Tibial nerve (tissue), 4 donors: ENCODE measurements around the gene TMEM243. TPM values are rescaled to one million over a fixed set of nuclear protein-coding genes. Genes with fewer than 3 reads are reported as not detected.

Source experiments
- DNase-seq, 2 donors: peaks; one replicate each; pipeline ENCODE4 v3.0.0-alpha.2; 2019; ENCODE audit warnings: low spot score in 2 of 2
- H3K27ac ChIP-seq, 4 donors: fragments of 200-600 bp; sonication (generic) in 3 of 4; one replicate each; pipeline ENCODE4 v1.5.1; 2017 to 2019; ENCODE audit warnings: mild to moderate bottlenecking in 1 of 4
- H3K27me3 ChIP-seq, 2 donors: fragments of 200-600 bp; sonication (generic) in 1 of 2; one replicate each; pipeline versions ENCODE4 v1.5.1 to v1.6.0; 2017 to 2019
- H3K36me3 ChIP-seq, 3 donors: fragments of 200-600 bp; sonication (generic); one replicate each; pipeline ENCODE4 v1.5.1; 2018 to 2019
- H3K4me1 ChIP-seq, 4 donors: fragments of 200-600 bp; sonication (generic) in 3 of 4; one replicate each; pipeline ENCODE4 v1.5.1; 2017 to 2019
- H3K4me3 ChIP-seq, 4 donors: fragments of 200-600 bp; sonication (generic) in 3 of 4; one replicate each; pipeline ENCODE4 v1.5.1; 2017 to 2019; ENCODE audit warnings: mild to moderate bottlenecking in 1 of 4, moderate library complexity in 1 of 4
- H3K9me3 ChIP-seq, 4 donors: fragments of 200-600 bp; sonication (generic) in 3 of 4; one replicate each; pipeline ENCODE4 v1.5.1; 2017 to 2019
- EP300 ChIP-seq, 2 donors: sonication (generic); formaldehyde crosslinking; IDR thresholded peaks; one replicate each; pipeline ENCODE4 v1.6.1; 2017; ENCODE audit warnings: antibody characterized with exemption in 2 of 2, mild to moderate bottlenecking in 1 of 2
- POLR2A ChIP-seq, 2 donors: fragments of 450-650 bp; IDR thresholded peaks; one replicate each; pipeline ENCODE4 v1.6.1; 2017; ENCODE audit warnings: antibody characterized with exemption in 2 of 2, mild to moderate bottlenecking in 2 of 2, moderate library complexity in 2 of 2
- WGBS, 2 donors: methylation state at CpG; one replicate each; pipeline ENCODE4 v1.1.5; 2018; 5-methylcytosine and 5-hydroxymethylcytosine counted together
- total RNA-seq, 4 donors: library from RNA; depleted of rRNA; stranded (reverse); fragments of >200 nt; gene quantifications; one replicate each; pipeline ENCODE4 v1.1.0, GENCODE V29; 2016
- TF ChIP-seq, protein P1 (sequence below), 5 experiments: fragments of 200-600 bp in 3 of 5; fragments of 450-650 bp in 2 of 5; sonication (generic) in 3 of 5; IDR thresholded peaks; one replicate each; pipeline ENCODE4 v1.5.1; 2016 to 2019; ENCODE audit warnings: antibody characterized with exemption in 5 of 5, mild to moderate bottlenecking in 3 of 5, moderate library complexity in 2 of 5

The TMEM243 gene
- total RNA-seq, 4 donors from 2014 or later = 36.0 to 52.7 (median 42.5) TPM

DNA sequence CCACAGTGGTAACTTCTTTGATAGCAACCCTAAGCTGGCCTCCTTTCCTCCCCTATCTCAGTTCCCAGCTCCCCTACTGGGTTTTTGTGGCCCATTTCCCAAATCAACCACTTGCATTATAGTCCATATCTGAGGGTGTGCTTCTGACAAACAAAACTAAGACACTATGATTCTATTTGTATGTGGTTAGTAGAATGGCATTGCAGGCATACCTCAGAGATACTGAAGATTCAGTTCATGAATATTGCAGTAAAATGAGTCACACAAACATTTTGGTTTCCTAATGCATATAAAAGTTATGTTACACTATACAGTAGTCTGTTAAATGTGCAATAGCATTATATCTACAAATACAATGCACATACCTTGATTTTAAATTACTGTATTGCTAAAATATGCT is 15.4 kb upstream of the TMEM243 start:
- Histone ChIP-seq H3K27ac (no peak overlapping the region), H3K27me3 (no peaks in the 10 kb centered on the region), H3K36me3 (no peaks in the 10 kb centered on the region), H3K4me3 (no peak overlapping the region), H3K4me1 (peaks cover 0 to 6% (median 0%) of the 10 kb centered on the region in 4 donors), H3K9me3 (no peaks in the 10 kb centered on the region)
- no peak for DNase-seq
- TF ChIP-seq, protein P1, sequence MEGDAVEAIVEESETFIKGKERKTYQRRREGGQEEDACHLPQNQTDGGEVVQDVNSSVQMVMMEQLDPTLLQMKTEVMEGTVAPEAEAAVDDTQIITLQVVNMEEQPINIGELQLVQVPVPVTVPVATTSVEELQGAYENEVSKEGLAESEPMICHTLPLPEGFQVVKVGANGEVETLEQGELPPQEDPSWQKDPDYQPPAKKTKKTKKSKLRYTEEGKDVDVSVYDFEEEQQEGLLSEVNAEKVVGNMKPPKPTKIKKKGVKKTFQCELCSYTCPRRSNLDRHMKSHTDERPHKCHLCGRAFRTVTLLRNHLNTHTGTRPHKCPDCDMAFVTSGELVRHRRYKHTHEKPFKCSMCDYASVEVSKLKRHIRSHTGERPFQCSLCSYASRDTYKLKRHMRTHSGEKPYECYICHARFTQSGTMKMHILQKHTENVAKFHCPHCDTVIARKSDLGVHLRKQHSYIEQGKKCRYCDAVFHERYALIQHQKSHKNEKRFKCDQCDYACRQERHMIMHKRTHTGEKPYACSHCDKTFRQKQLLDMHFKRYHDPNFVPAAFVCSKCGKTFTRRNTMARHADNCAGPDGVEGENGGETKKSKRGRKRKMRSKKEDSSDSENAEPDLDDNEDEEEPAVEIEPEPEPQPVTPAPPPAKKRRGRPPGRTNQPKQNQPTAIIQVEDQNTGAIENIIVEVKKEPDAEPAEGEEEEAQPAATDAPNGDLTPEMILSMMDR (IDR thresholded peaks at IDR 0.05) = no peak
- no peak for TF ChIP-seq POLR2A (IDR thresholded peaks at IDR 0.05)
- TF ChIP-seq EP300 (IDR thresholded peaks at IDR 0.05) = no peak

DNA sequence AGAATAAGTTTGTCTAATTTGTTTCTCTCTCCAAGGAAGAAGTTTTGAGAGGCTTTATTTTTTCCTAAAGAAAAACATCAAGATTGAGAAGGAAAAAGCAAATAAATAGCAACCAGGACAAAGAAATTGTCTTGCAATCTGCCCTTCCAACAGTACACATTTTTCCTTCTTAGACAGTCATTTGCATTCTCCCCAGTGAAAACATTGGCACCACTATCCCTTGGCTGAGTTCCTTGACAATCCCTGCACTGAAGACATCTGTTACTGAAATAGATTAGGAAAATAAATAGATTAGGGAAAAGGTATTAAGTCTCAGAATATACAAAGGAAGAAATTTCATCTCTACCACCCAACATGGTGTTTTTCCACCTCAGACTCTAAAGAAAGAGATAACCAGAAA is 12.2 kb upstream of the TMEM243 start:
- Histone ChIP-seq H3K4me3 (no peak overlapping the region), H3K27me3 (no peaks in the 10 kb centered on the region), H3K36me3 (no peaks in the 10 kb centered on the region), H3K9me3 (no peaks in the 10 kb centered on the region), H3K27ac (no peak overlapping the region), H3K4me1 (peaks cover 0 to 6% (median 0%) of the 10 kb centered on the region in 4 donors)
- peak in 1 of 2 donors; percentile 23 for DNase-seq
- TF ChIP-seq, protein P1 (IDR thresholded peaks at IDR 0.05) = no peak
- TF ChIP-seq POLR2A (IDR thresholded peaks at IDR 0.05) (no peak), EP300 (IDR thresholded peaks at IDR 0.05) (no peak)

DNA sequence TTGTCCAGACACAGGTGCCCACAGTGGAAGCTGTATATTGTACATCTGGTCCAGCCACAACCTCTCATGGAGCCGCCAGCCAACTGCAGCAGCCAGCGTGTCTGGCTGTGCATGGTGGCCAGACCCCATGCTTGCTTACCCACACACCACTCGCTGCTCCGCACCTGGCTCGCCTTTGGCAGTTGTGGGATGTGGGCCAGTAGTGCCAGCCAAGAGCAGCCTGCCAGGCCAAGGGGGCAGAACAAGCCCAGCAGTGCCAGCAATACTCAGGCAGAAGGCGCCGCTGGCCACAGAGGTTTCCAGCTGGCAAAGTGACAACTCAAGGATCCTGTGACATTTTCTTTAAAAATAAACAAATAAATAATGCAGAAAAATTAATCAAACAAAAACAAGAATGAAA is 11.7 kb upstream of the TMEM243 start:
- TF ChIP-seq POLR2A (IDR thresholded peaks at IDR 0.05) (no peak), EP300 (IDR thresholded peaks at IDR 0.05) (no peak)
- TF ChIP-seq, protein P1 (IDR thresholded peaks at IDR 0.05) = no peak
- Histone ChIP-seq H3K4me3 (no peak overlapping the region), H3K36me3 (no peaks in the 10 kb centered on the region), H3K9me3 (no peaks in the 10 kb centered on the region), H3K27ac (no peak overlapping the region), H3K4me1 (peaks cover 0 to 6% (median 0%) of the 10 kb centered on the region in 4 donors), H3K27me3 (no peaks in the 10 kb centered on the region)
- WGBS, 2 donors = 55 to 57% methylated on average over 7 of the region's 7 CpGs
- DNase-seq = no peak

DNA sequence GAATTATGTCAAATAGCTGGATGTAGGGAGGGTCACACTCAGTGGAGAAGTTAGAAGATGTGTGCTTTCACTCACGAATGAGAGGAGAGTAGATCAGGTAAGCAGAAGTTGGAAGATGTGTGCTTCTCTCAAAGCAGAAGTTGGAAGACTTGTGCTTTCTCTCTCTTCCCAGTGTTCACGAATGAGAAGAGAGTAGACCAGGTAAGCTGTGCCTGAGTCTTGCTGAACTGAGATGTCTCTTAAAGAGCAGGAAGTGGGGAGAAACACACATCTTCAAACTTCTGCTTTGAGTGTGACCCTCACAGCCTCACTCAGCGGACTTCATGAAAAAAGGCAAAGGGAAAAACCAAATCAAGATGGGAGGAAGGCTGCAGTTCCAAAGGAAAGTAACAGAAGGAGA is 7.0 kb upstream of the TMEM243 start:
- TF ChIP-seq, protein P1 (IDR thresholded peaks at IDR 0.05) = no peak
- TF ChIP-seq POLR2A (IDR thresholded peaks at IDR 0.05) (no peak), EP300 (IDR thresholded peaks at IDR 0.05) (no peak)
- H3K4me3 ChIP-seq = no peak overlapping the region
- 73 to 75% methylated on average over 3 of the region's 3 CpGs for WGBS, 2 donors

DNA sequence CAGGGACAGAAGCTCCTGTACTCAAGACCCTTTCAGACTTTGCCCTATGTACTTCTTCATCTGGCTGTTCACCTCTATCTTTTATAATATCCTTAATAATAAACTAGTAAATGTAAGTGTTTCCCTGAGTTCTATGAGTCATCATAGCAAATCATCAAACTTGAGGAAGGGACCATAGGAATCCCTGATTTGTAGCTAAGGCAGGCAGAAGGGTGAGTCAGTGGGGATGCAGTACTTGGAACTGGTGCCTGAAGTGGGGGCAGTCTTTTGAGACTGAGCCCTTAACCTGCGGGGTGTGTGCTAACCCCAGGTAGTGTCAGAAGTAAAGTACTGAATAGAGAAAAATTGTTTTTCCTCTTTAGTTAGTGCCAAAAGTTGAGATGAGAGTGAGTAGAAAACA is 6.2 kb upstream of the TMEM243 start:
- no peaks in the 10 kb centered on the region for H3K9me3 ChIP-seq
- DNase-seq = no peak
- TF ChIP-seq POLR2A (IDR thresholded peaks at IDR 0.05) = no peak
- no peak for TF ChIP-seq EP300 (IDR thresholded peaks at IDR 0.05)
- TF ChIP-seq, protein P1 (IDR thresholded peaks at IDR 0.05) = no peak
- no peak overlapping the region for H3K4me3 ChIP-seq
- 52 to 67% methylated on average over 1 of the region's 1 CpG for WGBS, 2 donors
- no peaks in the 10 kb centered on the region for H3K27me3 ChIP-seq
- H3K36me3 ChIP-seq = no peaks in the 10 kb centered on the region
- no peak overlapping the region for H3K27ac ChIP-seq
- peaks cover 0 to 8% (median 3%) of the 10 kb centered on the region in 4 donors for H3K4me1 ChIP-seq

More for the DNA sequence above, 7.0 kb upstream of the TMEM243 start:
- Histone ChIP-seq H3K36me3 (no peaks in the 10 kb centered on the region), H3K4me1 (peaks cover 0 to 4% (median 0%) of the 10 kb centered on the region in 4 donors), H3K27ac (no peak overlapping the region), H3K9me3 (no peaks in the 10 kb centered on the region), H3K27me3 (no peaks in the 10 kb centered on the region)
- no peak for DNase-seq
